ENCODE data around the gene ZNF420. TPM values are rescaled to one million over a fixed set of nuclear protein-coding genes. Genes with fewer than 3 reads are reported as not detected.

Gene ZNF420
- total and polyA plus RNA-seq, 2 of the 8 experiments (the other 6 are each of a cell fraction or from before 2014, with no cell fraction given) = 1.7 to 8.8 TPM

DNA sequence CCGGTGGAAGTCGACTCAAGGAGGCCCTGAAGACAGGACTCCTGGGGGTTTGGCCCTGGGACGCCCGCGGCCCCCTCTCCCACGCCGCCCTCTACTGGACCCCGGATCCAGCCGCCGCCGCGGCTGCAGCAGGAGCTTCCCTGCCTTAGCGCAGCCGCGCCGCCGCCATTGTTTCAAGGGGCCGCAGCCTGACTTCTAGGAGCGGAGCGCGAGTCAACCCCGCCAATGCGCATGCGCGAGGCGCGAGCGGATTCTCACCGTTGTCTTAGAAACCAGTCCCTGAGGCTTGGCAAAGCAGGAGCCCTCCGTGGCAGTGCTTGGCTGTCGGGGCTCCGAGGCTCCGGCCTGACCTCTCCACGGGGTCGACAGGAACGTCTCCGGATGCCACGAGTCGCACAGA, 19.1 kb upstream of the ZNF420 start (continued):
- TF ChIP-seq, protein P1, sequence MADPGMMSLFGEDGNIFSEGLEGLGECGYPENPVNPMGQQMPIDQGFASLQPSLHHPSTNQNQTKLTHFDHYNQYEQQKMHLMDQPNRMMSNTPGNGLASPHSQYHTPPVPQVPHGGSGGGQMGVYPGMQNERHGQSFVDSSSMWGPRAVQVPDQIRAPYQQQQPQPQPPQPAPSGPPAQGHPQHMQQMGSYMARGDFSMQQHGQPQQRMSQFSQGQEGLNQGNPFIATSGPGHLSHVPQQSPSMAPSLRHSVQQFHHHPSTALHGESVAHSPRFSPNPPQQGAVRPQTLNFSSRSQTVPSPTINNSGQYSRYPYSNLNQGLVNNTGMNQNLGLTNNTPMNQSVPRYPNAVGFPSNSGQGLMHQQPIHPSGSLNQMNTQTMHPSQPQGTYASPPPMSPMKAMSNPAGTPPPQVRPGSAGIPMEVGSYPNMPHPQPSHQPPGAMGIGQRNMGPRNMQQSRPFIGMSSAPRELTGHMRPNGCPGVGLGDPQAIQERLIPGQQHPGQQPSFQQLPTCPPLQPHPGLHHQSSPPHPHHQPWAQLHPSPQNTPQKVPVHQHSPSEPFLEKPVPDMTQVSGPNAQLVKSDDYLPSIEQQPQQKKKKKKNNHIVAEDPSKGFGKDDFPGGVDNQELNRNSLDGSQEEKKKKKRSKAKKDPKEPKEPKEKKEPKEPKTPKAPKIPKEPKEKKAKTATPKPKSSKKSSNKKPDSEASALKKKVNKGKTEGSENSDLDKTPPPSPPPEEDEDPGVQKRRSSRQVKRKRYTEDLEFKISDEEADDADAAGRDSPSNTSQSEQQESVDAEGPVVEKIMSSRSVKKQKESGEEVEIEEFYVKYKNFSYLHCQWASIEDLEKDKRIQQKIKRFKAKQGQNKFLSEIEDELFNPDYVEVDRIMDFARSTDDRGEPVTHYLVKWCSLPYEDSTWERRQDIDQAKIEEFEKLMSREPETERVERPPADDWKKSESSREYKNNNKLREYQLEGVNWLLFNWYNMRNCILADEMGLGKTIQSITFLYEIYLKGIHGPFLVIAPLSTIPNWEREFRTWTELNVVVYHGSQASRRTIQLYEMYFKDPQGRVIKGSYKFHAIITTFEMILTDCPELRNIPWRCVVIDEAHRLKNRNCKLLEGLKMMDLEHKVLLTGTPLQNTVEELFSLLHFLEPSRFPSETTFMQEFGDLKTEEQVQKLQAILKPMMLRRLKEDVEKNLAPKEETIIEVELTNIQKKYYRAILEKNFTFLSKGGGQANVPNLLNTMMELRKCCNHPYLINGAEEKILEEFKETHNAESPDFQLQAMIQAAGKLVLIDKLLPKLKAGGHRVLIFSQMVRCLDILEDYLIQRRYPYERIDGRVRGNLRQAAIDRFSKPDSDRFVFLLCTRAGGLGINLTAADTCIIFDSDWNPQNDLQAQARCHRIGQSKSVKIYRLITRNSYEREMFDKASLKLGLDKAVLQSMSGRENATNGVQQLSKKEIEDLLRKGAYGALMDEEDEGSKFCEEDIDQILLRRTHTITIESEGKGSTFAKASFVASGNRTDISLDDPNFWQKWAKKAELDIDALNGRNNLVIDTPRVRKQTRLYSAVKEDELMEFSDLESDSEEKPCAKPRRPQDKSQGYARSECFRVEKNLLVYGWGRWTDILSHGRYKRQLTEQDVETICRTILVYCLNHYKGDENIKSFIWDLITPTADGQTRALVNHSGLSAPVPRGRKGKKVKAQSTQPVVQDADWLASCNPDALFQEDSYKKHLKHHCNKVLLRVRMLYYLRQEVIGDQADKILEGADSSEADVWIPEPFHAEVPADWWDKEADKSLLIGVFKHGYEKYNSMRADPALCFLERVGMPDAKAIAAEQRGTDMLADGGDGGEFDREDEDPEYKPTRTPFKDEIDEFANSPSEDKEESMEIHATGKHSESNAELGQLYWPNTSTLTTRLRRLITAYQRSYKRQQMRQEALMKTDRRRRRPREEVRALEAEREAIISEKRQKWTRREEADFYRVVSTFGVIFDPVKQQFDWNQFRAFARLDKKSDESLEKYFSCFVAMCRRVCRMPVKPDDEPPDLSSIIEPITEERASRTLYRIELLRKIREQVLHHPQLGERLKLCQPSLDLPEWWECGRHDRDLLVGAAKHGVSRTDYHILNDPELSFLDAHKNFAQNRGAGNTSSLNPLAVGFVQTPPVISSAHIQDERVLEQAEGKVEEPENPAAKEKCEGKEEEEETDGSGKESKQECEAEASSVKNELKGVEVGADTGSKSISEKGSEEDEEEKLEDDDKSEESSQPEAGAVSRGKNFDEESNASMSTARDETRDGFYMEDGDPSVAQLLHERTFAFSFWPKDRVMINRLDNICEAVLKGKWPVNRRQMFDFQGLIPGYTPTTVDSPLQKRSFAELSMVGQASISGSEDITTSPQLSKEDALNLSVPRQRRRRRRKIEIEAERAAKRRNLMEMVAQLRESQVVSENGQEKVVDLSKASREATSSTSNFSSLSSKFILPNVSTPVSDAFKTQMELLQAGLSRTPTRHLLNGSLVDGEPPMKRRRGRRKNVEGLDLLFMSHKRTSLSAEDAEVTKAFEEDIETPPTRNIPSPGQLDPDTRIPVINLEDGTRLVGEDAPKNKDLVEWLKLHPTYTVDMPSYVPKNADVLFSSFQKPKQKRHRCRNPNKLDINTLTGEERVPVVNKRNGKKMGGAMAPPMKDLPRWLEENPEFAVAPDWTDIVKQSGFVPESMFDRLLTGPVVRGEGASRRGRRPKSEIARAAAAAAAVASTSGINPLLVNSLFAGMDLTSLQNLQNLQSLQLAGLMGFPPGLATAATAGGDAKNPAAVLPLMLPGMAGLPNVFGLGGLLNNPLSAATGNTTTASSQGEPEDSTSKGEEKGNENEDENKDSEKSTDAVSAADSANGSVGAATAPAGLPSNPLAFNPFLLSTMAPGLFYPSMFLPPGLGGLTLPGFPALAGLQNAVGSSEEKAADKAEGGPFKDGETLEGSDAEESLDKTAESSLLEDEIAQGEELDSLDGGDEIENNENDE (IDR thresholded peaks at IDR 0.05; ENCODE audit: insufficient replicate concordance, low read length) = no peak
- no peak for TF ChIP-seq E2F6 (IDR thresholded peaks at IDR 0.05)
- no peak for TF ChIP-seq KDM1A (IDR thresholded peaks at IDR 0.05; ENCODE audit: borderline replicate concordance, low read length)
- TF ChIP-seq SIX5 (IDR thresholded peaks at IDR 0.05; ENCODE audit: low read depth, low read length) = no peak
- TF ChIP-seq, protein P2, sequence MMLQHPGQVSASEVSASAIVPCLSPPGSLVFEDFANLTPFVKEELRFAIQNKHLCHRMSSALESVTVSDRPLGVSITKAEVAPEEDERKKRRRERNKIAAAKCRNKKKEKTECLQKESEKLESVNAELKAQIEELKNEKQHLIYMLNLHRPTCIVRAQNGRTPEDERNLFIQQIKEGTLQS (IDR thresholded peaks at IDR 0.05; ENCODE audit: insufficient read depth, low read depth, low read length) = no peak

Measured in H1 (cell line).